SHP77 (cell line): ENCODE results near the gene BAZ2B.
"Not testable (repeated sequence)": the region's sequence is repeated elsewhere in the genome, so short reads cannot be mapped to it uniquely, and the experiment has no call there.

Experiments used
- DNase-seq, 2 experiments: peaks; one replicate each; lab custom pipeline; 2025; lab: John Stamatoyannopoulos, UW

Gene BAZ2B, protein sequence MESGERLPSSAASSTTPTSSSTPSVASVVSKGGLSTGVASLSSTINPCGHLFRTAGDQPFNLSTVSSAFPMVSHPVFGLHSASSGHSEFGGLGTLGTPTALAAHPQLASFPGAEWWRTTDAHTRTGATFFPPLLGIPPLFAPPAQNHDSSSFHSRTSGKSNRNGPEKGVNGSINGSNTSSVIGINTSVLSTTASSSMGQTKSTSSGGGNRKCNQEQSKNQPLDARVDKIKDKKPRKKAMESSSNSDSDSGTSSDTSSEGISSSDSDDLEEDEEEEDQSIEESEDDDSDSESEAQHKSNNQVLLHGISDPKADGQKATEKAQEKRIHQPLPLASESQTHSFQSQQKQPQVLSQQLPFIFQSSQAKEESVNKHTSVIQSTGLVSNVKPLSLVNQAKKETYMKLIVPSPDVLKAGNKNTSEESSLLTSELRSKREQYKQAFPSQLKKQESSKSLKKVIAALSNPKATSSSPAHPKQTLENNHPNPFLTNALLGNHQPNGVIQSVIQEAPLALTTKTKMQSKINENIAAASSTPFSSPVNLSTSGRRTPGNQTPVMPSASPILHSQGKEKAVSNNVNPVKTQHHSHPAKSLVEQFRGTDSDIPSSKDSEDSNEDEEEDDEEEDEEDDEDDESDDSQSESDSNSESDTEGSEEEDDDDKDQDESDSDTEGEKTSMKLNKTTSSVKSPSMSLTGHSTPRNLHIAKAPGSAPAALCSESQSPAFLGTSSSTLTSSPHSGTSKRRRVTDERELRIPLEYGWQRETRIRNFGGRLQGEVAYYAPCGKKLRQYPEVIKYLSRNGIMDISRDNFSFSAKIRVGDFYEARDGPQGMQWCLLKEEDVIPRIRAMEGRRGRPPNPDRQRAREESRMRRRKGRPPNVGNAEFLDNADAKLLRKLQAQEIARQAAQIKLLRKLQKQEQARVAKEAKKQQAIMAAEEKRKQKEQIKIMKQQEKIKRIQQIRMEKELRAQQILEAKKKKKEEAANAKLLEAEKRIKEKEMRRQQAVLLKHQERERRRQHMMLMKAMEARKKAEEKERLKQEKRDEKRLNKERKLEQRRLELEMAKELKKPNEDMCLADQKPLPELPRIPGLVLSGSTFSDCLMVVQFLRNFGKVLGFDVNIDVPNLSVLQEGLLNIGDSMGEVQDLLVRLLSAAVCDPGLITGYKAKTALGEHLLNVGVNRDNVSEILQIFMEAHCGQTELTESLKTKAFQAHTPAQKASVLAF (N-terminal part only)

DNA sequence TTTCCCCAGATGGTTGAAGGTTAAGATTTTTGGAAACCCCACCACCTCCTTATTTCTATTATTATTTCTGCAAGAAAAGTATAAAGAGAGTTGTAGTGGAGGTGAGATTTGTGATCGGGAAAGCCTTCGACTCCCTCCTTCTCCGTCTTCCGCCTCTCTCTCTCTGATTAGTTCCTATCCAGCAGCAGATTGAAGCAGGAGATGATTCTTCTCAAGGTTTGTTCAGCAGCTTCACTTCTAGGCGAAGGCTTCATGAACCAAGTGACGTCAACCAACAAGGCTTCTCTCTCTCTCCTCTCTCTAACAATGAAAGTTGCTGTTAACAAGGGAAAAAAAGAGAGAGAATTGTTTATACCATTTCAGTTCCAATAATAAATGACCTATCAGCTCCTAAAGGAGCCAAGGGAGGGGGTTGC lies at the start of gene BAZ2B:
Gene BAZ2B, minus strand, starts transcription at position 263 of the 416 bp plus-strand sequence. CDS start 137,829 bp downstream, outside the sequence.
- peak in 1 of 2 experiments; percentile 15 for DNase-seq

- no peak for DNase-seq
Measured at GRCh38 chr2:159661286-159661685, 44.9 kb upstream of the BAZ2B start.

DNA sequence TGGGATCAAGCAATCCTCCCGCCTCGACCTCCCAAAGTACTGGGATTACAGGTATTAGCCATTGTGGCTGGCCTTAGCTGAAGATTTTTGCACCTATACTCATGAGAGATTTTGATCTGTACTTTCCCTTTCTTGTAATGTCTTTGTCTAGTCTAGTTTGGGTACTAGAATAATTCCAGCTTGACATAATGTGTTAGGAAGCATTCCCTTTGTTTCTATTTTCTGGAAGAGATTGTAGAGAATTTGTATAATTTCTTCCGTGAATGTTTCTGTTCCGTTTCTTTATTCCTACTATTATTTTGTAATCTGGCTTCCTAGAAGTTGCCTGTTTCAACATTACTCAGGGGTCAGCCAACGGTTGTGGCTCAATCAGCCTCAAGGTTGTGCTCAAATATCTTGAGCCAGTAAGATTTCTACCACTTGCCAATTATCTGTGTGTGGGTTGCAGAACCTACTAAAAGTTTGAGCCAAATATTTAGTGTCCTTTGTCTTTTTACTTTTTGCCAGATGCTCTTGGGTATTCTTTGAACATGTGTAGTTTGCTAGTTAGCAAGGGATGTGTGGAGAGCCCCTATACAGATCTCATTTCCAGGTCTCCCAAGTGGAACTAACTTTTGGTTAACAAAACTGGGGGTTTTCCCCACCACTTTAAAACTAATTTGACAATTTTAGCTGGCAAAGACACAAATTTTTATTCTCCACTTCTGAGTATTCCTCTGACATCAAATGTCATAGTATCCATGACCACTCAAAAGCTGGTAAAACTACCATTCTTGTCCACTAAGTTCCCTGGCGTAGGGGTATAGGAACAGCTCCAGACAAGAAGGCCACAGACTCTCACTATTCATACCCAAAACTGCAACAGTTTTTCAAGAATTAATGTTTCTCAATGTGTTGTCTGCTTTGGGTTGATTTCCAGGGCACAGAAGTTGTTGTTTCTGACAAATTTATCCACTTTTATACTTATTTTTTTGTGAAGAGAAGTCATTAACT lies 42.8 kb upstream of the BAZ2B start:
- DNase-seq = no peak

- DNase-seq = no peak
Measured at GRCh38 chr2:159653962-159654361, 37.6 kb upstream of the BAZ2B start.

- no peak for DNase-seq
Measured at GRCh38 chr2:159651884-159652283, 35.5 kb upstream of the BAZ2B start.

GRCh38 chr2:159650574-159650973 lies 34.2 kb upstream of the BAZ2B start:
- DNase-seq = no peak

- no peak for DNase-seq
Measured at GRCh38 chr2:159648643-159649042, 32.3 kb upstream of the BAZ2B start.

GRCh38 chr2:159647667-159648066 lies 31.3 kb upstream of the BAZ2B start:
- no peak for DNase-seq

GRCh38 chr2:159640176-159640575 lies 23.8 kb upstream of the BAZ2B start:
- no peak for DNase-seq

GRCh38 chr2:159639712-159640111 lies 23.4 kb upstream of the BAZ2B start:
- DNase-seq = no peak

- no peak for DNase-seq
Measured at GRCh38 chr2:159639071-159639470, 22.7 kb upstream of the BAZ2B start.

DNA sequence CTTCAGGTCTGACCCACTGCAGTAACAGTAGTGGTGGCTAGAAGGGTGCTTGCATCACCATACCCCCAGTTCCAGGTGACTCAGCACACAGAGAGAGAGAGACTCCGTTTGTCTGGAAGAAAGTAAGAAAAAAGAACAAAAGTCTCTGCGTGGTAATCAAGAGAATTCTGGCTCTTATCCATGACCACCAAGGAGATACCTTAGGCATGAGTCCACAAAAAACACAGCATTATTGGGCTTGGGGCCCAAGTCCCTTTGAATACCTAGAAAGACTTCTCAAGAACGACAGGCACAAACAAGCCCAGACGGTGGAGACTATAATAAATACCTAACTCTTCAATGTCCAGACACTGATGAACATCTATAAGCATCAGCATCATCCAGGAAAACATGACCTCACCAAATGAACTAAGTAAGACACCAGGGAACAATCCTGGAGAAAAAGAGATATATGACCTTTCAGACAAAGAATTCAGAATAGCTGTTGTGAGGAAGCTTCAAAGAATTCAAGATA lies 21.7 kb upstream of the BAZ2B start:
- DNase-seq = no peak

DNA sequence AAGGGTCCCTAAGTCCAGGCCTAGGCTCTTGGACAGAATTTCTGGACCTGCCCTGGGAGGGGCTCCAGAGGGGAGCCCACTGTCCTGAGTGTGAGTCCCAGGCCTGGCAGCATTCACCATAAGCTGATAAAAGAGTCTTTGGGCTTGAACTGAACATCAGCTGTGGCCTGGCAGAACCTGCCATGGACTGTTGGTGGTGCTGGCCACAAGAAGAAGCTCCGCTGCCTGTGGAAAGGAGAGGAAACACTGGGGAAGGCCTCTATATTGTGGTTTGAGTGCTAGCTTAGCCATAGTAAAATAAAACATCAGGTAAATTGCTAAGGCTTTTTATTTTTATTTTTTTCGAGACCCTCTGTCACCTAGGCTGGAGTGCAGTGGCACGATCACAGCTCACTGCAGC lies 20.9 kb upstream of the BAZ2B start:
- no peak for DNase-seq

GRCh38 chr2:159635006-159635789 lies 18.9 kb upstream of the BAZ2B start:
- DNase-seq = no peak

GRCh38 chr2:159633219-159633618 lies 16.9 kb upstream of the BAZ2B start:
- DNase-seq = no peak

DNA sequence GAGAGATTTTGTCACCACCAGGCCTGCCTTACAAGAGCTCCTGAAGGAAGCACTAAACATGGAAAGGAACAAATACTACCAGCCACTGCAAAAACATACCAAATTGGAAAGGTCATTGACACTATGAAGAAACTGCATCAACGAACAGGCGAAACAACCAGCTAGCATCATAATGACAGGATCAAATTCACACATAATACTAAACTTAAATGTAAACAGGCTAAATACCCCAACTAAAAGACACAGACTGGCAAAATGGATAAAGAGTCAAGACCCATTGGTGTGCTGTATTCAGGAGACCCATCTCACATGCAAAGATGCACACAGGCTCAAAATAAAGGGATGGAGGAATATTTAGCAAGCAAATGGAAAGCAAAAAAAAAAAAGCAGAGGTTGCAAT lies 9.3 kb upstream of the BAZ2B start:
- DNase-seq = not testable (repeated sequence)

- no peak for DNase-seq
Measured at GRCh38 chr2:159623436-159623835, 7.1 kb upstream of the BAZ2B start.

GRCh38 chr2:159622966-159623365 lies 6.6 kb upstream of the BAZ2B start:
- DNase-seq = no peak

DNA sequence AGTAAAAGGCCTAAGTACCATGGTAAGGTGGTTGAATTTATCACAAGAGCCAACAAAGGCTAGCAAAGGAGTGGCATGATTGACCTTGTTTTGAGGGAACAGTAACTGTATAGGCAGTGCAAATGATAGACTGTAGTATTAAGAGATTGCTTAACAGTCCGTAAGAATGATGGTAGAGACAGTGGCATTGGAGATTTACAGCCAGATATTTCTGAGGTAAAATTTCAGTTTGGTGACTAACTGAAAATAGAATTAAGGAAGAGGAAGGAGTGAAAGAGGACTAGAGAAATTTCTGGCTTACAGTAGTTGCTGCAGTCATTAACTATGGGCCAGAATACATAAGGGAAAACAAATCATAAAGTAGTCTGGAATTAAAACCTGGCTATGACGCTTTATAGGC lies 4.4 kb upstream of the BAZ2B start:
- no peak for DNase-seq

DNA sequence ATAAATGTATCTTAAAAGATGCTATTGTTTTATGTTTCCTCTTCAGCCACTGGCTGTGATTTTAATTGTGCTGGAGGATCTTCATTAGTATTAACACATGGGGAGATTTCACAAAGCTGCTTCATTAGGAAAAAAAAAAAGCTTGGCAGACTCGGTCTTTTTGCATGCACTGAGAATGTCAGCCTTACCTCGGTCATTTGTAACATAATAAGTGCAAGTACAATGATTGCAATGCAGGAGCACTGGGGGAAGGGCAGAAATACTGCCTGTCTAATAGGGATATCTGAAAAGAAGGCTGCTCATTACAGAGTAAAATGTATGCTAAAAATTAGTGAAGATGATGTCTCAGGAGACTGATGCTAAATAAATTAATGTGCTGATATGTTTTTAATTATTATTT lies 1.3 kb upstream of the BAZ2B start:
- DNase-seq = peak in 1 of 2 experiments; percentile 24
